IPS-18a (cell line): ENCODE results near the gene SRRM5.
"Not testable (repeated sequence)": the region's sequence is repeated elsewhere in the genome, so short reads cannot be mapped to it uniquely, and the experiment has no call there.

Experiments used
- H3K27ac ChIP-seq: one replicate; pipeline ENCODE4 v1.5.1; 2013; ENCODE audit warnings: low read length
- H3K27me3 ChIP-seq: one replicate; pipeline ENCODE4 v1.6.1; 2013; ENCODE audit warnings: mild to moderate bottlenecking, low read length; ENCODE audit not compliant: control insufficient read depth, insufficient read depth
- H3K36me3 ChIP-seq: one replicate; pipeline ENCODE4 v1.6.1; 2013; ENCODE audit warnings: low read depth, low read length; ENCODE audit not compliant: control insufficient read depth
- H3K4me1 ChIP-seq: one replicate; pipeline ENCODE4 v1.6.1; 2013; ENCODE audit warnings: low read depth, low read length; ENCODE audit not compliant: control insufficient read depth
- H3K4me3 ChIP-seq: one replicate; pipeline ENCODE4 v1.5.1; 2013; ENCODE audit warnings: low read length
- H3K9ac ChIP-seq: one replicate; pipeline ENCODE4 v1.6.1; 2013; ENCODE audit warnings: mild to moderate bottlenecking, low read length, moderate library complexity
- H3K9me3 ChIP-seq: one replicate; pipeline ENCODE4 v1.6.1; 2013; ENCODE audit warnings: low read depth, low read length; ENCODE audit not compliant: control insufficient read depth

The SRRM5 gene

DNA sequence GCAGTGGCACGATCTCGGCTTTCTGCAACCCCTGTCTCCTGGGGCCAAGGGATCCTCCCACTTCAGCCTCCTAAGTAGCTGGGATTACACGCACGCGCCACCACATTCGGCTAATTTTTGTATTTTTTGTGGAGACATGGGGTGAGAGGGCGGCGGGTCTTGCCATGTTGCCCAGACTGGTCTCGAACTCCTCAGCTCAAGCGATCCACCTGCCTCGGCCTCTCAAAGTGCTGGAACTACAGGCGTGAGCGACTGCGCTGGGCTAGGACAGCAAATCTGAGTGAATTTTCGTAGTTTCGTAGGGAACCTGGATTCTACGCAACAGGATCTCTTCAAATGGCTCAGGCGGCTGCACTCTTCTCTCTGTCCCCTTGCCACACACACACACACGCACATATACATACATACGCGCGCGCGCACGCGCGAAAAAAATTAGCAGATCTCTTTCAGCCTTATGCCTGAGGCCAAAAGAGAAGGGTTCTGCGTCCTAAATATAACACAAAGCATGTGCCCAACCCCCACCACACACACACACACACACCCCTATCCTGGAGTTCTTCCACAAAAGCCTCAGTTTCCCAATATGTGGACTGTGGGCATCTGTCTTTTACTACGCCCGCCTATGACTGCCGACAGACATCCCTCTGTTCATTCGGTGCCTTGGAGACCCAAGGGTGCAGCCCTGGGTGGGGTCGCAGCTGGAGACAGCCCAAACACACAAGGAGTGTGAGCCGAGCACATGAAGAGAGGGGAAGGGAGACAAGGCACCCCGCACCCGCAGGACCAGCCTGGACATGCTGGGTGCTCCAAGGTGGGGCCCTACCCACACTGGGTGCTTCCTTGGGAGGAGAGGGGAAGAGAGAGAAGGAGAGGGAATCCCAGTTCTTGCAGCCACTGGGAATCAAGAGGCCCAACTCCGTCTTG lies 35.7 kb upstream of the SRRM5 start:
- Histone ChIP-seq H3K9me3 (no peaks in the 10 kb centered on the region), H3K27me3 (no peaks in the 10 kb centered on the region), H3K27ac (peak overlapping the region; percentile 86), H3K36me3 (no peaks in the 10 kb centered on the region), H3K4me3 (peak overlapping the region; percentile 52), H3K9ac (peak overlapping the region; percentile 69), H3K4me1 (peaks cover 12% of the 10 kb centered on the region)

DNA sequence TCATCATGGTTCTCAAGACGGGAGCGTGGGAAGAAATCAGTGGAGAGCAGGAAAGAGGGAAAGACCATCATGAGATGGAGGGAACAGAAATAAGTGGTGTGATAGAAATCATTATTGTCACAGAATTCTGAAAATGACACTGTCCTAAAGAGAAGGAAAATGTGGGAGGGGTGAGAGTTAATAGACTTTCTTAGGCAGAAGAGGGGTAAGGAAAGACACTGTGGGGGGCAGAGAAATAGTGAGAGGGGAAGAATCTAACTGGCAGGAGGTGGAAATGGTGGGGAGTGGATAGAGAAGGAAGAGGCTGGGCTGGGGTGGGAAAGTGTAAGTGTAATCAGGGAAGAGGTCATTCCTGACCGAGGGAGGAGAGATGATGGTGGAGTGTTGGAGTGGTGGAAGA lies 33.1 kb upstream of the SRRM5 start:
- peaks cover 16% of the 10 kb centered on the region for H3K4me1 ChIP-seq
- no peak overlapping the region for H3K4me3 ChIP-seq
- no peaks in the 10 kb centered on the region for H3K9me3 ChIP-seq

DNA sequence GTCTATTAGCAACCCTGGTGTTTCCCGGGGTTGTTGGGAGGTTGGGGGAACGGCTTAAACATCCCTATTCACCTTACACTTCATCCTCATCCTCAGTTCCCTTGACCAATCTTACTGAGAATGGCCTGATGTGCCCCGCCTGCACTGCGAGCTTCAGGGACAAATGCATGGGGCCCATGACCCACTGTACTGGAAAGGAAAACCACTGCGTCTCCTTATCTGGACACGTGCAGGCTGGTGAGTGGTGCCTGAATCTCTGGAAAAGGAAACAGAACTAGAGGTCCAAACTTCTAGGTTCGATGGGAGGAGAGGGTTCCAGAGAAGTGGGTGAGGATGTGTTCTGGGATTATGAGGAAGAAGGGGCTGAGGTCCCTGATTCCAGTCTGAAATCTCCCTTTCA lies 30.4 kb upstream of the SRRM5 start:
- H3K27me3 ChIP-seq, result no peaks in the 10 kb centered on the region
- H3K4me3 ChIP-seq, result peak overlapping the region; percentile 95
- no peak overlapping the region for H3K27ac ChIP-seq
- H3K36me3 ChIP-seq, result no peaks in the 10 kb centered on the region
- H3K9ac ChIP-seq, result peak overlapping the region; percentile 90
- no peaks in the 10 kb centered on the region for H3K9me3 ChIP-seq
- peaks cover 8% of the 10 kb centered on the region for H3K4me1 ChIP-seq

More for the DNA sequence above, 33.1 kb upstream of the SRRM5 start:
- Histone ChIP-seq H3K27ac (no peak overlapping the region), H3K36me3 (no peaks in the 10 kb centered on the region), H3K9ac (no peak overlapping the region), H3K27me3 (no peaks in the 10 kb centered on the region)

DNA sequence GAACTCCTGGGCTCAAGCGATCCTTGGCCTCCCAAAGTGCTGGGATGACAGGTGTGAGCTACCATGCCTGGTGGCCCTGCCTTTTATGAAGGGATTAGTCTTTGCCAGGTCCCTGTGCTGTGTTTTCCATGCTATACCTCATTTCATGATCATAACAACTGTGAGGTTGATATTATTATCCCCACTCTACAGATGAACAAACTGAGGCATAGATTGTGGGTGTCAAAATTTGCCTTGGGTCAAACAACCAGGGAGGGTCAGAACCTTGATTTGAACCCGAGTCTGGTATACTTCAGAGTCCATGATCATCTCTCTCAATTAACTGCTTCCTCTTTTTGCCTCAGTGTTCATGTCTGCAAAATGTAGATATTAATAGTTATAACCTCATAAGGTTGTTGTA lies 29.4 kb upstream of the SRRM5 start:
- Histone ChIP-seq H3K27me3 (no peaks in the 10 kb centered on the region), H3K27ac (no peak overlapping the region), H3K36me3 (no peaks in the 10 kb centered on the region), H3K4me1 (peaks cover 7% of the 10 kb centered on the region), H3K4me3 (no peak overlapping the region), H3K9ac (no peak overlapping the region), H3K9me3 (no peaks in the 10 kb centered on the region)

DNA sequence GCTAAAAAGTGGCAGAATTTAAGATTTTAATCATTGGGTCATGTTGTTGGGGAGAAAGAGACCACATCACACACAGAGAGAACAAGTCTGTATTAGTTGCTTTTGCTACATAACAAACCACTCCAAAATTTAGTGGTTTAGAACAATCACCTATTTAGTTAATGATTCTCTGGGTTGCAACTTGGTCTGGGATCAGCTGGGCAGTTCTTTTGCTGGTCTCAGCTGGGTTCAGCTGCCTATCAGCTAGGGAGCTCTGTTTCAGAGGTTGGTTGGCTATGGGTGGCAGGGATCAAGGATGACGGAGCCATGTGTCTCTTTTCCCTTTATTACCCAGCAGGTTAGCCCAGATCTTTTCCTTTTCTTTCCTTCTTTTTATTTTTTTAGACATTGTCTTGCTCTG lies 27.4 kb upstream of the SRRM5 start:
- Histone ChIP-seq H3K27me3 (no peaks in the 10 kb centered on the region), H3K9me3 (no peaks in the 10 kb centered on the region), H3K36me3 (peaks cover 4% of the 10 kb centered on the region), H3K27ac (no peak overlapping the region), H3K4me1 (peaks cover 7% of the 10 kb centered on the region), H3K9ac (no peak overlapping the region), H3K4me3 (no peak overlapping the region)

DNA sequence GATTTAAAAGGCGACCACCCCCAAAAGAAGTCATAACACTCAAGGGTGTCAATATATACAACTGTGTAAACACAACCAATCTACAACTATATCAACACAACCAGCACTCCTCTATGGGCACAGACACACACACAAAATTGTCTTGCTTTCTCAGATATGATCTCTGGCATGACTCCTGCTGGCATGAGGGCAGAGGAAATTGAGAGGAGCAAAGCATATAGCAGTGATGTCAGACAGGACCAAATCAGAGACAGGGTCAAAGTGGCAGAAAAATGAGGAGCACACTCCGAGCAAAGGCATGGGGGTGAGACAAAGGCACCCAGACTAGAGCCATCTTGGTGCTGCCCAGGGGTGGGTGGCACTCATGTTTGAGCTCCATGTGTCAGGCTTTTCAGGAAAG lies 25.5 kb upstream of the SRRM5 start:
- Histone ChIP-seq H3K4me3 (no peak overlapping the region), H3K27me3 (no peaks in the 10 kb centered on the region), H3K27ac (no peak overlapping the region), H3K9ac (no peak overlapping the region), H3K4me1 (peaks cover 3% of the 10 kb centered on the region), H3K9me3 (no peaks in the 10 kb centered on the region), H3K36me3 (peaks cover 8% of the 10 kb centered on the region)

DNA sequence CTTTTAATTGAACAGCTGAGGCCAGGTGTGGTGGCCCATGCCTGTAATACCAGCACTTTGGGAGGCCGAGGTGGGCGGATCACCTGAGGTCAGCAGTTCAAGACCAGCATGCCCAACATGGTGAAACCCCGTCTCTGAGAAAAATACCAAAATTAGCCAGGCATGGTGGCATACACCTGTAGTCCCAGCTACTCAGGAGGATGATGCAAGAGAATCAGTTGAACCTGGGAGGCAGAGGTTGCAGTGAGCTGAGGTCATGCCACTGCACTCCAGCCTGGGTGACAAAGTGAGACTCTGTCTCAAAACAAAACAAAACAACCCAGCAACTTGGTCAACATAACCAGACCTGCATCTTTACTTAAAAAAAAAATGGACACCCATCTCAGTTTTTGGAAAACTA lies 24.9 kb upstream of the SRRM5 start:
- H3K4me3 ChIP-seq, H3K9me3 ChIP-seq, H3K4me1 ChIP-seq, H3K27ac ChIP-seq, H3K9ac ChIP-seq, H3K36me3 ChIP-seq, H3K27me3 ChIP-seq: not testable (repeated sequence)

DNA sequence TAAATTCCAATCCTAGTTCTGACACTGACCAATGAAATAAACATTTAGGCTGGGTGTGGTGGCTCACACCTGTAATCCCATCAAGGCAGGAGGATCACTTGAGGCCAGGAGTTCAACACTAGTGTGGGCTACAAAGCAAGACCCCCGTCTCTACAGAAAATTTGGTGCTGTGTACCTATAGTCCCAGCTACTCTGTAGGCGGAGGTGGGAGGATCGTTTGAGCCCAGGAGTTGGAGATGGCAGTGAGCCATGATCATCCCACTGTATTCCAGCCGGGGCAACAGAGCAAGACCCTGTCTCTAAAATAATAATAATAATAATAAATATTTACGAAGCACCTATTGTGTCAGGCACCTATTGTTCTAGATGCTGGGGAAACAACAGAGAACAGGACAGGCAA lies 22.6 kb upstream of the SRRM5 start:
- H3K9me3 ChIP-seq, result no peaks in the 10 kb centered on the region
- peaks cover 14% of the 10 kb centered on the region for H3K36me3 ChIP-seq
- no peak overlapping the region for H3K27ac ChIP-seq
- no peak overlapping the region for H3K9ac ChIP-seq
- H3K27me3 ChIP-seq, result no peaks in the 10 kb centered on the region
- H3K4me3 ChIP-seq, result no peak overlapping the region
- no peaks in the 10 kb centered on the region for H3K4me1 ChIP-seq

DNA sequence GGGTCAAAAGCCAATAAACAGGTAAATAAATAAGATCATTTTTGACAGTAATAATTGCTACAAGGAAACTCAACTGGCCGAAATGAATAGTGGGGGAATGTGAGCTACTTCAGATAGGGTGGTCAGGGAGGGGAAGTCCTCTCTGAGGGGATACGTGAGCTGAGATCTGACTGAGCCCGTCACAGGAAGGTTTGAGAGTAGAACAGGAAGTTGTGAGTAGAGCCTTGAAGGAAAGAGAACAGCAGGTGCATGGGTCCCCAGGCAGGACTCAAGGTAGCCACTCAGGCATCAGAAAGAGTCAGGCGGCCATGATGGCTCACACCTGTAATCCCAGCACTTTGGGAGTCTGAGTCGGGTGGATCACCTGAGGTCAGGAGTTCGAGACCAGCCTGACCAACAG lies 22.2 kb upstream of the SRRM5 start:
- Histone ChIP-seq H3K36me3 (peaks cover 14% of the 10 kb centered on the region), H3K9ac (no peak overlapping the region), H3K4me1 (no peaks in the 10 kb centered on the region), H3K4me3 (no peak overlapping the region), H3K9me3 (no peaks in the 10 kb centered on the region), H3K27ac (no peak overlapping the region), H3K27me3 (no peaks in the 10 kb centered on the region)

DNA sequence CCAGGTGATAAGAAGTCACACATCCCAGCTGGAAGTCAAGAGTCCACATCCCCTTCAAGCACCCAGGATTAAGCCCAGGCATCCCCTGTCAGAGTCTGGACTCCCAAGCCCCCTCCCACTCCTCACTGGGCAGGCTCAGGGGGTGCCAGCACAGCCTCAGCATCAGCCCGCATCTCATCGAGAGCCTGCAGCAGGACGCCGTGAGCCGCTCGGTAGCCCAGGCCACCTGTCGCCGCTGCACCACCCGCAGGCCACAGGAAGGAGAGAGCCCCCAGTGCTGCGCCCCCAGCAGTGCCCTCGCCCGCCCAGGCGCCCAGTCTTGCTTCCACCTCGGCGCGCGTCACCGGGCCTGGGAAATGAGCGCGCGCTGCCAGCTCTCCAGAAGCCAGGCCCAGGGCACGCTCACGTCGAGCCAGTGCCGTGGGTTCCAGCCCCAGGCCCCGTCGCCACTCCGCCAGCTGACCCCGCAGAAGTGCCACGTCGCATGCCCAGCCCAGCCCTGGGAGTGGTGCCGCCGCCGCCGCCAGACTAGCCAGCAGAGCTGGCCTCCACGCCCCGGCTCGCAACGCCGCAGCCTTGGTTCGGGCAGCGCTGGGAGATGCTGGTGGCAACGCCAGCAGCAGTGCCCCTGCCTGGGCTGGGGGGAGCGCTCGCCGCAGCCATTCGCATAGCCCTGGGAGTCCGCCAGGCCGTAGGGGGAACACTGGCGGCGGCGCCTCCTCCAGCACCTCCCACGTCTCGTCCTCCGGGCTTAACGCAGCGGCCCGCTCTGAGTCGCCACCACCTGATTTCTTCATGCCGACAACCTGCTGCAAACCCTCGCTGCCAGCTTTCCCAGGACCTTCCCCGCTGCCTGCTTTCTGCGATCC lies 19.8 kb upstream of the SRRM5 start:
- Histone ChIP-seq H3K27ac (no peak overlapping the region), H3K4me1 (peaks cover under 1% of the 10 kb centered on the region), H3K27me3 (no peaks in the 10 kb centered on the region), H3K36me3 (peaks cover 14% of the 10 kb centered on the region), H3K9ac (no peak overlapping the region), H3K9me3 (no peaks in the 10 kb centered on the region), H3K4me3 (no peak overlapping the region)

DNA sequence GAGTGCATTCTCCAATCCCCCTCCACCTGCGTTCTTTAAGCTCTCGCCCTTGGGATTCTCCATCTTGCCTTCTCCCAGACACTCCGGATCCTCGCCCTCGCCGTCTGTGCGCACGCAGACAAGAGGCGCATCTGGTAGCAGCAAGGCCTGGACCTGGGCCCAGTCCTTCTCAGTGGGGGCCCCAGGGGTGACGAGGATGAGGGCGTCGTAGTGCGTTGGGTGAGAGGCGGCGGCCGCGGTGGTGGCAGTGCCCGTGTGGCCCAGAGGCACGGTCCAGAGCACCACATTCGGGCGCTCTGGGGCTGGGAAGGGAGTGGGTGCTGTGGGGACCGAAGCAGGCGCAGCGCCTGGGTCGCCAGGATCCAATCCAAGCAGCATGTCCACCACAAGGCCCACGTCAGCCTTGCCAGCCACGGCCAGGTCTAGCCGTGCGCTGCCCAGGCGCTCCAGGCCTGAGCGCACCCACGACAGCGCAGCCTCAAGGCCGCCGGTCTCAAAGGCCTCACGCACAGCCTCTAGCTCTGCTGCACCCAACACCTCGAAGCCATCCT lies 19.0 kb upstream of the SRRM5 start:
- no peaks in the 10 kb centered on the region for H3K27me3 ChIP-seq
- H3K27ac ChIP-seq, result no peak overlapping the region
- no peaks in the 10 kb centered on the region for H3K9me3 ChIP-seq
- no peak overlapping the region for H3K4me3 ChIP-seq
- peaks cover 14% of the 10 kb centered on the region for H3K36me3 ChIP-seq
- no peak overlapping the region for H3K9ac ChIP-seq
- peaks cover 4% of the 10 kb centered on the region for H3K4me1 ChIP-seq
